Fibroblast of skin of left quadriceps (primary cell): ENCODE measurements around the gene CCDC148.

ENCODE experiments used
- DNase-seq, 2 experiments: peaks; one replicate each; pipeline ENCODE4 v3.0.0-alpha.2; 2013; ENCODE audit warnings: low read depth in 2 of 2

Gene CCDC148

DNA sequence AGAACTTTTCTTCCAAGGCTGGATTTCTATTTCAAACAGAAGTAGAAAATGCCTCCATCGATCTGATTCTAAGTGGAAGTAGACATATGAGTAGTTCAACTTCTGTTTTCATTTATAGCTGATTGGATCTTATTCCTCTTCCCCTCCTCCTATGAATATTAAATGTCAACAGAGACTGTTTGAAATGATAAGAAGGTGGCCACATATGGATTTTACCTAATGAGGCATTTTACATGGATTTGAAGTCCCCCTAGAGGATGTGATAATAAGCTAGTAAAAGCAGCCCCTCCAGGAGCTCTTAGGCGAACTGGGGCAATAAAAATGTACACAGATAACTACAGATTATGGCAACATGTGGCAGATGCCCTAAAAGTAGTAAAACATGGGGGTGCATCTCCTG, 283.8 kb downstream of the CCDC148 start:
- DNase-seq: no peak

DNA sequence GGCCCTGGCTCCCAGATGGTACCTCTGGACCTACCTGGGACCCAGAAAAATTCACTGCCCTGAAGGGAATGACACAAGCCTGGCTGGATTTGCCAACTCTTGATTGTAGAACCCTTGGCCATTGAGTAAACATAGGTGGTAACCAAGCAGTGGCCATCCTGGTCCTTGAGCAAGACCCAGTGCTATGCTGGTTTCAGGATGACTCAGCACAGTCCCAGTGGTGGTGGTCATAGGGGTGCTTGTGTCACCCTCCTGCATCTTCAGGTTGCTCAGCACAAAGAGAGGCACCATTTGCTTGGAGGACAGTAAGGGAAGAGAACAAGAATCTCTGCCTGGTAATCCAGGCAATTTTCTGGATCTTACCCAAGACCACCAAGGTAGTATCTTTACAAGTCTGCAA, 302.0 kb downstream of the CCDC148 start:
- no peak for DNase-seq

DNA sequence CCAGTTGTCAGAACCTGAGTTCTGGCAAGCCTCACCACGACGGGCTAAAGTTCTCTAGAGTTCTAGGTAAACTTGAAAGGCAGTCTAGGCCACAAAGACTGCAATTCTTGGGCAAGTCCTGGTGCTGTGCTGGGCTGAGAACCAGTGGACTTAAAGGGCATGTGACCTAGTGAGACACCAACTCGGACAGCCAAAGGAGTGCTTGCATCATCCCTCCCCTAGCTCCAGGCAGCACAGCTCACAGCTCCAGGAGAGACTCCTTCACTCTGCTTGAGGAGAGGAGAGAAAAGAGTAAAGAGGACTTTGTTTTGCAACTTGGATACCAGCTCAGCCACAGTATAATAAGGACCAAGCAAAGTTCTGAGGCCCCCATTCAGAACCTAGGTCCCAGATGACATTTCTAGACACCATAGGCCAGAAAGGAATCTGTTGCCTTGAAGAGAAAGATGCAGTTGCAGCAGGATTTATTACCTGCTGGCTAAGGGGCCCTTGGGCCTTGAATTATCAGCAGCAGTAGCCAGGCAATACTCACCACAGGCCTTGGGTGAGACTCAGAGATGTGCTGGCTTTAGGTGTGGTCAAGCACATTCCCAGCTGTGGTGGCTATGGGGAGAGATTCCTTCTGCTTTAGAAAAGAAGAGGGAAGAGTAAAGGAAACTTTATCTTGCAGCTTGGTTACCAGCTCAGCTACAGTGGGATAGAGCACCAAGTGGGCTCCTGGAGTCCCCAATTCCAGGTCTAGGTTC, 303.1 kb downstream of the CCDC148 start:
- DNase-seq: no peak

DNA sequence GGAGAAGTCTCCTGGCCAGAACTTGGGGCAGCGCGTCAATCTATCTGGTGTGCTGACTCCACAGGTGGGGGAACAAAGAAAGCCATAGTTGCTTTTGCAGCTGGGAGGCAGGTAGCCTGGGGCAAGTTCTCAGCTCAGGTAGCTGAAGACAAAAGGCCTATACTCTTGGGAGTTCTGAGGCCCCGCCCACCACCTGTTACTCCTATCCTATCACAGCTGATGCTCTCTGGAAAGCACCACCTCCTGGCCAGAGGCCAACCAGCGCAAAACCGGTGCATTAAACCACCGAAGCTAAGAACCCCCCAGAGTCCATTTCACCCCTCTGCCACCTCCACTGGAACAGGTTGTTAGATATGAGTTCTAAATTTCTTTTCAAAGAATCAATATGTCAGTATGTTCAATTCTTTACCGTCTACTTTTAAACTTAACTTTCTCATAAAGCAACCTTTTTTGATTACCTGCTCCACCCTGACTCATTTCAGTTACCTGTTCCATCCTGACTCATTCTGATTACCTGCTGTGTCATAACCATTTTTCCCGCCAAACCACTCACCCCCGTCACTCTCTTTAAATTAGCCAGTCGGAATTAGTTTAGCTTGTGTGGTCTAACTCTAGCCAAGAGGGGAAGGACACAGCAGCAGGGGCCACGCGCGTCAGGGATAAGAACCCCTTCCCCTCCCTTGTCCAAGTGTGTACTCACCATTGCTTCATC, 311.5 kb downstream of the CCDC148 start:
- DNase-seq: no peak

DNA sequence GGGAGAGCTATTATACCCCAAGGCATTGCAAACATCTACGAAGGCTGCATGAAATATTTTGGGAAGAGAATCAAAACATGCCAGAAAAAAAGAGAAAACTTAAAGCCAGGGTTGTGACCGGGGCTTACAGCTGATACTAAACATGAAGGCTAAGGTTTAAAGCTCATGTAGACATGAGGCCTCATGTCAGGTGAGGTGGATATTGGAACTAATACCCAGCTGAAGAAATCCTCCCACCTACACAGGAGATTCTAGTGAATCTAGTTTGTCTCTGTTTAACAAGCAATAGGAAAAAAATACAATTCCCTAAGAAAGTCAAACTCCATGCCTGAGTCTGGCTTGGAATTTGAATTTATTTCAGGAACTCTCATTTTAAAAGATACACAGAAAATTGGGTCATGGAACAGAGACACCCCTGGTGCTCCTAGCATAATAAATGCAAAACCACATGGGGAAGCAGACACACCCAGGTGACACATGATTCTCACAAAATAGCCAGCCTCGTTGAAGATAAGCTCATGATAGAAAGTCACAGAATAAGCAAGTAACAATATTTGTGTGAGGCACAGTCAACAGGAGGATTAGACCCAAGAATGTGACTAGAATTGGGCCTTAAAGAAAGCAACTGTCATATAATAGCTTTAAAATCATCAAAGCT, 312.7 kb downstream of the CCDC148 start:
- DNase-seq: no peak

DNA sequence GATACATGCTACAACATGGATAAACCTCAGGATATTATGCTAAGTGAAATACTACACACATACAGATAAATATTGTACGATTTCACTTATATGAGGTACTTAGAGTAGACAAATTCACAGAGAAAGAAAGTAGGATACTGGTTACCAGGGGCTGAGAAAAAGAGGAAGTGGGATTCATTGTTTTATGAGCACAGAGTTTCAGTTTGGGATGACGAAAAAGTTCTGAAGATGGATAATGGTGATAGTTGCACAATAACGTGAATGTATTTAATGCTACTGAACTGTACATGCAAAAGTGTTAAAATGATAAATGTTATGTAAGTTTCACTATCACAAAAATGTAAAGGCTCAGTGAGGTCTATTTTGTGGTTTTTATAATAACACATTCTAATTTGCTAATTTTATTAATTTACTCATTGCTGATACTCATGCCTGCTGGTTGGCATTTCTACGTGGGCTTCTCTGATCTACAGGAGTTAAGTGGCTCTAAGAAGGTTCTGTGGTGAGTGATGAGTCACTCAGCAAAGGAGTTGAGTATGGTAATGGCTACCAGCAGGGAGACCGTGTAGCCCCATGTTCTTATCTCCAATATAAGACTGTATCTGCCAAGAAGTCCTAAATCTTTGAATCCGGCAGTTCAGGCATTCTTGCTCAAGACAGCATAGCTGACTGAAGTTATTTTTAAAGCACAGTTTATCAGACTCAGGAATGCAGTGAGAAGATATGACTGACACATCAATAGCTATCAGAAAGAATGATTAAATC, 313.8 kb downstream of the CCDC148 start:
- no peak for DNase-seq

DNA sequence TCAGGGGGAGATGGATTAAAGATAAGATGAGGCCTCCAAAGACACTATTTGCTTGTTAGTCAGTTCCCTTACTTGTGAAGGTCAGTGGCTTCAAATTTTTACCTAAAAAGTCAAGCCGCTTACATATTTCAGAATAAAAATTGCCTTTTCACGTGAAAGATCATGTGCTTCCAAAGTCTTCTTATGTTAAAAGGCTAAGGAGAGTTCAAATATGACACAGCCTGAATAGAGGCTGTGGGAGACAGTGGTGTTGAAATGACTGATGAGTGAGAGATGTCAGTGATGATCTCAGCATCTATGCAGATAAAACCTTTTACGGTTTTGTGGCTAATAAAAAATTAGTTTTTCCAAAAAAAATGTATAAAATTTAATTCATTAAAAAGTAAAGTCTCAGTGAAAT, 314.4 kb downstream of the CCDC148 start:
- no peak for DNase-seq

DNA sequence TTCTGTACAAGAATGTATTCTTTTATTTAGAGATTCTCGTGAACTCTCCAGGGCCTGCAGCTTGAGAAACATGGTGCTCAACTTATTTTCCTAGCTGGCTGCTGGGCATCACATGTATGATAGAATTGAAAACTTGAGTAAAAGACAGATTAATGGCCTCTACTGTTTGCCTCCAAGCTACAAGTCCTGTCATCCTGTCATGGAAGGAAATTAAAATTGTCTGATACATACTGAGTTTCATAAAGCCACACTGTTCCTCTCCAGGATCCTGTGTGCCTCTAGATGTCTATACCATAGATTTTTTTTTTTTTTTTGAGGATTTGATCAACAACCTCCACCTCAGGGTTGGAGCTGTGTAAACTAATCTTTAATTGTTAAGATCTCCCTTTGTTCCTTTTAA, 316.4 kb downstream of the CCDC148 start:
- DNase-seq: no peak

DNA sequence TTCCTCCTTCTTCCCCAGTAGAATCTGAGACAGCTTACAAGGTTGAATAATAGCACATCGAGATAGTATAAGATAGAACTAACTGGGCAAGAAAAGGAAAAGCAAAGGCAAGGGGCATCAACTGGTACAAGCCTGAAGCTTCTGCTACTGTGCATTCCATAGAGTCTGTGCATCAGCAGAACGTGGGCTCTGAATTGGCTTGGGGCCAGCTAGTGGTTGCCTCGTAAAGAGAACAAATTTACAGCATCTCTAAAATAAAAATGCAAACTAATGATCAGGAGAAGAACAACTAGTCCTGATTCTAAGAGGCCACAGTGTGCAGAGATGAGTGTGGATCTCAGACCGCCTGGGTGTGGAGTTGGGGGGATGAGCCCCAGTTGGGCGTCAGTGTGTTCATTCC, 318.3 kb downstream of the CCDC148 start:
- no peak for DNase-seq

DNA sequence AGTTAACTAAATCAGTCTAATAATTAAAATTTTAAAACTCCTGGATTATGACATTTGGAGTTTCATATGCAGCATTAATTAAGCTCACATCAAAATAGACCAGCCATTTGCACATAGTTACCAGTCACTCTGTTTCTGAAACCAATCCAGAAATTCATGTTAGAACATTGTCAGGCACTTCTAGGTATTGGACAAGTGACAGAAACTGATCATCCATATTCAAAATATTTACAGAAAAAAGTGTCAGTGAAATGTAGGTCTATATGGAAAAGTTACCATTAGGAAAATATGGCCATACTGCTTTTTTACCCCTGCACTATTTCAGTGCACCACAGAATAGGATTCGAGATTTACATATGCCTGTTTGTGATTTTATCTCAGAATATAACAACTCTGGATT, 321.5 kb downstream of the CCDC148 start:
- no peak for DNase-seq

DNA sequence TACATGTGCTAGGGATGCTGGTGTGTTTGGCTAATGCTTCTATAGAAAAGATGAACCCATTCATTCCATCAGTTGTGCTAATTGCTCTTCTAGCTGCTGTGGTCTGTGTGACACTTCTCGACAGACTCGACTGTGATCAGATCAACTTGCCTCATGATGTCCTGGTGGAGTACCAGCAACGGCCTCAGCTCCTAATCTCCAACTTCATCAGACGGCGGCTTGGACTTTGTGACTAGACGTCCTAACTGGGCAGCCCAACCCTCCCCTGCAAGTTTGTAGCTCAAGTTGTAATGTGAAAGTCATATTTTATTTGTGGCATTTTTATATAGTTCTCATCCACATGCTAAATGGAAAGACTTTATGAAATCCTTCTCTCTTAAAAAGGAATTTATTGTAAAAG, 321.9 kb downstream of the CCDC148 start:
- no peak for DNase-seq

DNA sequence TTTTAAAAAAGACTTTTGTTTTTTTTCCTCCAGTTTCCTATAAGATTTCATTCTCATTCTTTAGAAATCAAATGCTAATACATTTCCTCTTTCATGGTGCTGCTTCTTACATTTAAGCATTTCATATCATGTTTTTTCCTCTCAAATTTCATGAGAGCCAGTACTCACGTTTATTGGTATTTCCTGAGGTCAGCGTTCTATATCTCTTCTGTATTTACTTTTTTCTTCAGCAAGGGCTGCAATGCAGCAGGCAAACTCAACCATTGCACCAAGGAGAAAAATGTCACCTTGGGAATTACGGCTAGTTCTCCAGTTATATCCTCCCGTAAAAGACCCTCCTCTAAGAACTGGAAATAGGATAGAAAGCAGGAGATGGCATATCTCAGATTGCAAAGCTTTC, 322.5 kb downstream of the CCDC148 start:
- DNase-seq: no peak

DNA sequence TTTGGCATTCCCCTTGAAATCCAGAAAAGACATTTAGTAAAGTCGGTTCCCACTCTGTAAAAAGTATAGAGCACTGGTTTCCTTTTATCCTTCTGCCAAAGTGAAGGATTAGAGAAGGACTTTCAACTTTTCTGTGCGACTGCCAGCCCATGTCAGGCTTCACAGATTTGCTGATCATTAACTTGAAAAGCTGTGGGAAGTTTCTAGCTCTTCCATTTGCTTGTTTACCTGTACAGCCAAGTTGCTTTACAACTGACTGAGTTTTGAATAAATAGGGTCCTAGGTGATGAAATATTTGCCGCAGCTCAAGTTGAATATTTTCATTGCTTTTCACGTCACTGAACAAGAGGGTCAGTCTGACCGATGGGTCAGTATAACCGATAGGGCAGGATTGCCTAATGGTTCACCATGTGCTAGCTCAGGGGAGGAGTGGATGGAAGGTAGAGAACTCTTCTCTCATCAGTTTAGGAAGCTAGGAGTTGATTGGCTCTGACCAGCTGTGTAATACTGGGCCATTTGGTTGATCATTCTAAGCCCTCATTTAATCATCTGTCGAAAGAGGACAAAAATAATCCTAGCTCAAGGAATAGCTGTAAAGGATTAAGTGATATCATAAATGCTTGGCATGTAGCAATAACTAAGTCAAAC, 324.5 kb downstream of the CCDC148 start:
- no peak for DNase-seq

DNA sequence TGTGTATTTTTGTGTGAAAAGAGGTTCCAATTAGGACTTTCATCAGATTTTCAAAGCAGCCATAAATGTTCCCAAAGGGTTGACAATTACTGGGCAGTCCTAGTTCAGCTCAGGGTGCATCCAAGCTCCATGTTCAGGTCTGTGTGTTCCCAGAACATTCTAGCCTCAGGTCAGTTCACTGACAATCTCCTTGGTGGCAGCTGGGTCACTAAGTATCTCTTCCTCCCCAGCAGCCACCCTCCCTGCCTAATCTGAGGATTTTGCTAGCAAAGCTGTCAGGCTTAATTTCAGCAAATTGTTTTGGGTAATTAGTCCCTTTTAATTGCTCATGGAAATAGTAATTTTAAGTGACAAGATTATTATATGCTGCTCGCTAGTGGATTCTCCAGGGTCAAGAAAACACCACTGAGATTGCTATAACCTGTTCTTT, 325.1 kb downstream of the CCDC148 start:
- no peak for DNase-seq

DNA sequence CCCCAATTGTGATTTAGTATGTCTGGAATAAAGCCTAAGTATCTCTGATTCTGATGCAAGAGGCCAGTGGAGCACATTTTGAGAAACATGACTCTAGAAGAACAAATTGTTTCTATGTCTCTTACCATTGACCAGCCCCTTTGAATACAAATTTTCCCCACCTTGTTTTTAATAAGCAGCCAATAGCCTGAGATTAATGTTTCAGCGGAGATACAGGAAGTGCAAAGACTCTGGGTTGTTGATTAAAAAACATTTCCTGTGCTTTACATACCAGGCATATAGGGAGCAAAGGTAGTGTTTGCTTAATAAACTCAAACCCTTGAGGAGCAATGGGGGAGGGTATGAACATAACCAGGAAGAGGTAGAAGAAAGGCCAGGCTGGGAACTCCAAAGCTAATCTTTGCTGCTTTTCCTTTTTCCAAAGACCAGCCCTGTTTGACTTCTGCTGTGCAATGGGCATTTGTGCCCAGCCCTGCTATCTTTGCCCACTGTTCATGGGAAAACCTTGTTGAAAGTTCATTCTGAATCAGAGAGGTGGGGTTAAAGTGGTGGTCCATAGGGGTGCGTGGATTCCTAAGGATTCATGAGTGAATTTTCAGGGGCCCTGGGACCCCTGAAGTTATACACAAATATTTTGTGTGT, 325.6 kb downstream of the CCDC148 start:
- DNase-seq: no peak

DNA sequence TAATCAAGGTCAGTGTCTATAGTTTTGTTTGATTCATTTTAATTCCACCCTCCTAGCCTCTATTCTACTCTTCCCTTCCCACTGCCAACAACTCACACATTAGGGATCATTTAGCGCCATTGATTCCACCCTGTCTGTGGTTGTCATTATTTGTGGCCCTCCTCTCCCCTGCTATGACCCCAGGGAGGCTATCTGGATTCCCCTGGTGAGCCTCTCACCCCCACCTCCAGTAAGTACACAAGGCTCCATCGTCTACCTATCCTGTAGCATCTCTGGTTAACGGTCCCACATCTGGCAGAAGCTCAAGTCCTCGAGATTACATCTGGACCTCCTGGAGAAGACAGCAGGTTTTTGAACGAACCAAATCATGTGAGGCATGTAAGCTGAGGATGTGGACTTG, 327.5 kb downstream of the CCDC148 start:
- DNase-seq: no peak

DNA sequence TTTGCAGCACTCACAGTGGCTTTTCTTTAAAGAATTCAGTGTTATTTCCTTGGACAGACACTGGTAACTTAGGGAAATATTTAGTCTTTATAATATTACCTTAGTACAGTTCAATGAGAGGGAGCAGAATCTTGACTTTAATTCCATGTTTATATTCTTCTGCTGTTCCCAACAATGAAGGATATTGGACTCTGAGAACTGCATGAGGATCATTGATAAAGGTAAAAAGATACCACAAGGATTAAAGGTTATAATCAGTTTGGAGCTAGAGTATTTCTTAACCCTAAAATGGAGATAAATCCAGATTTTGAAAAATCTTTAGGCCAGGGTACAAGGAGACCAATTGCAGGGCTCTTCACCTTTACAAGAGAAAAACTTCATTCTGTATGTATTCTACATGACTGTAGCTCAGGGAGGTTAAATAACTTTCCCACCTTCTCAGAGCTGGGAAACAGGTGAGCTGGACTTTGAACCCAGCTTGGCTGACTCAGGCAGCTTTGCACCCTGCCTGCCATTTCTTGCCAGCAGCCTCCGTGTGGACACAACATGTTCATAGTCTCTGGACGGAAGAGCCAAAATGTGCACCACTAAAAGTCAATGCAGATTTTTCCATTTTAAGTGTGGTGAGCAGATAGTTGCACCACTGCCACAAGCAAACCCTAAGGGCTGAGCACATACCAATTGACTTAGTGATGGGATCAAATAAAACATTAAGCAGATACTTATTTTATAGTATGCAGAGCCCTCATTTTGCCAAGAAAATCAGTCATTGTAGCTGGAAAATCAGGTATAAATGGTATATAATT, 328.2 kb downstream of the CCDC148 start:
- DNase-seq: no peak

DNA sequence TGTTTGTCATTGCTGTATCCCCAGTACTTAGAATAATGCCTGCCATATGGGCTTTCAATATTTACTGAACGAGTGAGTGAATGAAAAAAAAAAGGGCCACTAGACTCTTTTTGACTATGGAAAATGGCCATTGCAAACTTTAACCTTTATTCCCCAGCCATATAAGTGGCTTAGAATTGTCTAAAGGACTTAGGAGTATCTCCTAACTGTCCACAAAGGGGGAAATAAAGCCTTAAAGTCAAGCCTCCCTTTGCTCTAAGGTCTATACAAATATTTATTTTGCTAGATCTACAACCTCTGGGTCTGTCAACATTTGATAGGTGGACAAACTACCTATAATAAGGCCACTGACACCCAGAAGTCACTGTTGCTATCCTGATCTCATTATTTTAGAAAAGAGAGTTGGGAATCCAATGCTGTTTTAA, 329.2 kb downstream of the CCDC148 start:
- no peak for DNase-seq

DNA sequence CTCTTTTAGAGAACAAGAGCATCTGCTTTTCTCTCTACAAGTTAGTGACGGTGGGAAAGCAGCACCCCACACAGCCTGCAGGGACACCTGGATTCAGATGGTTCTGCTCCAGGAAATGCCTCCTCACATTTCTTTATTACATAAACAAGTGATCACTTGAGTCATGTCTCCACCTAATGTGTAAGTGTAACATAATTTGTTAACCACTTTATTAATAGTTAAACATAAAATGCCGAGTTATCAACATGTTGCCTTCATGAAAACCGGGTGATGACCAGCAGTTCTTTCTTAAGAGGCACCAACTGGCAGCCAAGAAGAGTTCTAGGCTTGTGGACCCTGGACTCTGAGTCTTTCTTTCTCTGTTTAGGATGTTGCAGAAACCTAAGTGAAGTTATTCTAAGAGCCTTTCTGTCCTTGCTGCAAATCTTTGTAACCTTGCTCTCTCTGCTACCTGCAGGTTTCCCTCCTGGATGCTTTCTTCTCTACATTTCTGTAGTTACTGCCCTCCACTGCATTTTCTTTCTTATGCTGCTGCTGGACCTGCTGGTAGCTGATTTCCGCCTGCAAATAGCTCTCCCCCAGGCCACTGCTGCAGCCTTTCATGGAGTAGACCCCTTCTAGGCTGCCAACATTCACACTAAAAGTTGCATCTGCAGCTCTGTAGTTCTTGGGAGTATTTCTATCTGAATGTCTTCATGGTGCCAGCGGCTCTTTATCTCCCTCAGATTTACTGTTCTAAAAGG, 330.6 kb downstream of the CCDC148 start:
- no peak for DNase-seq

DNA sequence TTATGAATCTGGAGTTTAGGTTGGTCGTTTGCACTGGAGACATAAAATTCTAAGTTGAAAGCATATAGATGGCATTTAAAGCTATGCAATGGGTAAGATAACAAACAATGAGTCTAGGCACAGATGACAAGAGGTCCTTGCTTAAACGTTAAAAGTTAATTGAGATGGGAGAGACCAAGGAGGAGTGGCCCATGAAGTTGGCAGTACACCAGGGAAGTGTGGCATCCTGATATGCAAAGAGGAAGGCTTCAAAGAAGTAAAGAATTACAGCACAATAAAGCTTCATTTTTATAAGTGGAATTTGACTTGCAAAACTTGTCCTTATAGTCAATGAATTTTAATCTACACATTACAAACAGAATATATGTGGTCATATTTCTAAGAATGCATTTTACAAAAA, 331.7 kb downstream of the CCDC148 start:
- DNase-seq: no peak
